GM18511 (cell line): ENCODE measurements around the gene PCDH9.

Source experiments
- ATAC-seq: cut with Tn5 transposase; IDR thresholded peaks from one replicate; pipeline ENCODE4 v1.9.1; 2021; ENCODE audit warnings: mild to moderate bottlenecking, moderate library complexity; ENCODE audit not compliant: unreplicated experiment

PCDH9 gene

GRCh38 chr13:67094952-67095351, 135.2 kb downstream of the PCDH9 start:
- ATAC-seq = no peak

GRCh38 chr13:67094078-67094477, 136.1 kb downstream of the PCDH9 start:
- ATAC-seq = no peak

- ATAC-seq = no peak
Observed at GRCh38 chr13:67091603-67092002, 138.5 kb downstream of the PCDH9 start.

GRCh38 chr13:67090856-67091255, 139.3 kb downstream of the PCDH9 start:
- ATAC-seq = no peak

- ATAC-seq = no peak
Observed at GRCh38 chr13:67087527-67087926, 142.6 kb downstream of the PCDH9 start.

- ATAC-seq = no peak
Observed at GRCh38 chr13:67086260-67086659, 143.9 kb downstream of the PCDH9 start.

- no peak for ATAC-seq
Observed at GRCh38 chr13:67084066-67084465, 146.1 kb downstream of the PCDH9 start.

GRCh38 chr13:67083519-67083918, 146.6 kb downstream of the PCDH9 start:
- no peak for ATAC-seq

GRCh38 chr13:67080351-67080750, 149.8 kb downstream of the PCDH9 start:
- no peak for ATAC-seq

GRCh38 chr13:67078062-67078461, 152.1 kb downstream of the PCDH9 start:
- ATAC-seq = no peak

GRCh38 chr13:67077132-67077531, 153.0 kb downstream of the PCDH9 start:
- ATAC-seq = no peak

GRCh38 chr13:67076378-67076777, 153.8 kb downstream of the PCDH9 start:
- ATAC-seq = no peak

- ATAC-seq = no peak
Observed at GRCh38 chr13:67075239-67075638, 154.9 kb downstream of the PCDH9 start.

GRCh38 chr13:67071918-67072598, 158.1 kb downstream of the PCDH9 start:
- no peak for ATAC-seq

- ATAC-seq = no peak
Observed at GRCh38 chr13:67070306-67070705, 159.8 kb downstream of the PCDH9 start.

- ATAC-seq = no peak
Observed at GRCh38 chr13:67069117-67069767, 160.9 kb downstream of the PCDH9 start.

- ATAC-seq = no peak
Observed at GRCh38 chr13:67064920-67065319, 165.2 kb downstream of the PCDH9 start.

GRCh38 chr13:67063036-67063435, 167.1 kb downstream of the PCDH9 start:
- no peak for ATAC-seq

- no peak for ATAC-seq
Observed at GRCh38 chr13:67062160-67062559, 168.0 kb downstream of the PCDH9 start.

GRCh38 chr13:67061750-67062149, 168.4 kb downstream of the PCDH9 start:
- no peak for ATAC-seq

GRCh38 chr13:67052550-67053490, 177.3 kb downstream of the PCDH9 start:
- ATAC-seq = no peak

- no peak for ATAC-seq
Observed at GRCh38 chr13:67049744-67050143, 180.4 kb downstream of the PCDH9 start.
